Measurements from ENCODE around the gene LAMP5.

LAMP5 gene, protein sequence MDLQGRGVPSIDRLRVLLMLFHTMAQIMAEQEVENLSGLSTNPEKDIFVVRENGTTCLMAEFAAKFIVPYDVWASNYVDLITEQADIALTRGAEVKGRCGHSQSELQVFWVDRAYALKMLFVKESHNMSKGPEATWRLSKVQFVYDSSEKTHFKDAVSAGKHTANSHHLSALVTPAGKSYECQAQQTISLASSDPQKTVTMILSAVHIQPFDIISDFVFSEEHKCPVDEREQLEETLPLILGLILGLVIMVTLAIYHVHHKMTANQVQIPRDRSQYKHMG

DNA sequence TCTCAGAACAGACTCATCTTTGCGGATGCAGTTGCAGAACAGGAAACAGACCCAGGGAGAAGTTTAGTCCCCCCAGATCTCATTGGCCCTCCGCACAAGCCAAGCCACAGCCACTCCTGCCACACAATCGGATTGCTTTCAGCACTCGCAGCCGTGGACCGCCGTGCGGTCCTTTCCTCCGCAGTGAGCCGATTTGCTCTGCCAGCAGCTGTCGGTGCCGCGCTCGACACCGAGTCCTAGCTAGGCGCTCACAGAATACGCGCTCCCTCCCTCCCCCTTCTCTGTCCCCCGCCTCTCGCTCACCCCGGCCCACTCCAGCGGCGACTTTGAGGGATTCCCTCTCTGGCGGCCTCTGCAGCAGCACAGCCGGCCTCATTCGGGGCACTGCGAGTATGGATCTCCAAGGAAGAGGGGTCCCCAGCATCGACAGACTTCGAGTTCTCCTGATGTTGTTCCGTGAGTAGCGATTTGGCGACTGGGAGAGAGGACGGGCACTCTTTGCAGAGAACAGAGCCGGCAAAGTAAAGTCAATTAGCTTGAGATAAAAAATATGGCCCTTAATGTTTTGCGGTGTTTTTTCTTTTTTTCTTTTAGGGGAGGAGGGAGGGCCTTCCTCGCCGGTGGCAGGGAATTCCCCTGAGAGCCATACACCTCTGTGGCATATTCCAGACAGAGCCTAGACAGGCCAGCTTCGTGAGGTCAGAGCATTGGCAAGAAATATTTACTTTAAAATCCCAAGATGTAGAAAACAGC lies at the start of gene LAMP5:
LAMP5 (plus strand) TSS at position 130 of the 753 bp plus-strand sequence; CDS start at position 393, 263 bp downstream.
- no peak for DNase-seq (ENCODE audit: low spot score)

DNA sequence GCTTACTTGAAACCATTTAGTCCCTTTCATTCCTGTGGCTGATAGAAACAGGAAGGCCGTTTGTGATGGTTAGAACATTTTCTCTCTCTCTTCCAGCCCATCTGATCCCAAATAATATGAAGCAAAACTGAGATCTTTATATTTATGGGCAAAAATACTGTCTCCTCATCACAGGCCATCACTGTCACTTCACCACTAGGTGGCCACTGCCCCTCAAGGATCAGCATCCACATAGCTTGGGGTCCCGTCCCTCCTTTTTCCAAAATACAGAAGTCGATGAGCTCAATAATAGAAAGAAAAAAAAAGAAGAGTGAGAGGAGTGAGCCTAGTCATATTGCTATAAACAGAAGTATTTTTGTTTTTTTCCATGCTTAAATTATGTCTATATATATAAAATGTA lies 46.4 kb upstream of the LAMP5 start:
- no peak for DNase-seq (ENCODE audit: low spot score)

GRCh38 chr20:9474835-9475415 lies 39.5 kb upstream of the LAMP5 start:
- DNase-seq (ENCODE audit: low spot score): peak; percentile 34

GRCh38 chr20:9475456-9475855 lies 38.9 kb upstream of the LAMP5 start:
- DNase-seq (ENCODE audit: low spot score): no peak

- no peak for DNase-seq (ENCODE audit: low spot score)
These were observed 38.2 kb upstream of the LAMP5 start for GRCh38 chr20:9476174-9476573.

DNA sequence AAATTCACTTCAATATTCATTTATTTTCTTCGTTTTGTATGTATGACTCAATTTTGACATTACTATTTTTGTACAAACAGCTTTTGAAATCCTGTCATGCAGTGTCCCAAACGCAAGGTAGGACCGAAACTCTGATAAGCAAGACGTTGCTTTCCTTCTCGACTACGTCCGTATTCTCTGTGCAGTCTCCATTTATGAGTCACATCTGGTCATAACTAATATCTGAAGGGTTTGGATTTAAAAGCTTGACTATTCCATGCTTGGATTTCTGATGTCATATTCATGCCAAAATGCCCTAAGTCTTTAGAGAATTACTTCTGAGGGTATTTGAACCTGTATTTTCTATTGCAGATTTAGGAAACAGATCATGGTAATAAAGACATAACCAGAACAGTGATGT lies 37.8 kb upstream of the LAMP5 start:
- no peak for DNase-seq (ENCODE audit: low spot score)

DNA sequence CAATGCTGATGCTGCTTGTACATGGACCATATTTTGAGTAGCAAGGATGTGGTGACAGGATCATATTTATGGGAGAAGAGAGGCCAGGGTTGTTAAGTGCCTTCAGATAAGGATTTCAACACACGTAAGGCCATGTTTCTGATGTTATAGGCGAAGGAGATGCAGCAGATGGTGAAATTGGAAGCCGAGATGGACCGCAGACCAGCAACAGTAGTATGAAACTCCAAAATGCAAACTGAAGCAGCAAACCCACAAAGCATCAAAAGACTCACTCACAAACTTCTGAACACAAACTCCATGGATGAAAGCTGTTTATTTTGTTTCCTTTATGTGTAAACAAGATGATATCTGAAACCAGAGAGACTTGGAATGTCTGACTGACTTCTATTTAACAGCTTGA lies 35.6 kb upstream of the LAMP5 start:
- DNase-seq (ENCODE audit: low spot score): no peak

DNA sequence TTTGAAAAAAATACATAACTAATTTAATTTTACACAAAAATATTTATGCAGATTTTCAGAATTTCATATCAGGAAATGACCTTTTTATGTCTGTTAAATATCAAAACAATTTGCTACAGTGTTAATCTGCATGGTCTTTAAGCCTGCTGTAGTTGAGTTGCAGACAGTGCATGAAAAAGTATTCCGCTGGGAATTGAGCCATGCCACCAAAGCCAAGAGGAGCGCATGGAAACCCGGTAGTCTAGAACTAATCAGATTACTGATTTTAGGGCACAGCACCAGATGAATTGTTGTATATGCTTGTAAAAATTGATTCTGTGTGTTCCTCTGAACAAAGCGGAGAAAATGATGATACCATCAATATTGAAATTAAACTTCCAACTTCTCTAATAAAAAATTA lies 34.3 kb upstream of the LAMP5 start:
- no peak for DNase-seq (ENCODE audit: low spot score)

- no peak for DNase-seq (ENCODE audit: low spot score)
These were observed 32.2 kb upstream of the LAMP5 start for GRCh38 chr20:9482180-9482579.

DNA sequence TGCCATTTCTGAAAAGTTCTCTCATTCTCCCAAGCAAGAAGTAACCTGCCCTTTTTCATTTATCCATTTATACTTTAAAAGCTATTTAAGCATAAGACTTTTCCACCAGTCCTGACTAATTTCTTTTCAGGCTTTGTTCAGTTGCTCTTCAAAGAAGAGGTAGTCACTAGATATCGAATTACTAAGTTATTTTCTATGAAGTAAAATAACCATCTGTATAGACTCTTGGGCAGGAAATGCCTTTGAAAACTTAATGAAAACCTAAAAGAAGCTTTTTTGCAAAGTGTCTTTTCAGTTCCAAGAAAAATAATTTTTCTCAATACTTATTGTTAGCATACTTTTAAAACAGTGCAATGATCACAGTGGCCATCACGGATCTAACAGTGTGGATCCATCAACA lies 31.3 kb upstream of the LAMP5 start:
- no peak for DNase-seq (ENCODE audit: low spot score)

DNA sequence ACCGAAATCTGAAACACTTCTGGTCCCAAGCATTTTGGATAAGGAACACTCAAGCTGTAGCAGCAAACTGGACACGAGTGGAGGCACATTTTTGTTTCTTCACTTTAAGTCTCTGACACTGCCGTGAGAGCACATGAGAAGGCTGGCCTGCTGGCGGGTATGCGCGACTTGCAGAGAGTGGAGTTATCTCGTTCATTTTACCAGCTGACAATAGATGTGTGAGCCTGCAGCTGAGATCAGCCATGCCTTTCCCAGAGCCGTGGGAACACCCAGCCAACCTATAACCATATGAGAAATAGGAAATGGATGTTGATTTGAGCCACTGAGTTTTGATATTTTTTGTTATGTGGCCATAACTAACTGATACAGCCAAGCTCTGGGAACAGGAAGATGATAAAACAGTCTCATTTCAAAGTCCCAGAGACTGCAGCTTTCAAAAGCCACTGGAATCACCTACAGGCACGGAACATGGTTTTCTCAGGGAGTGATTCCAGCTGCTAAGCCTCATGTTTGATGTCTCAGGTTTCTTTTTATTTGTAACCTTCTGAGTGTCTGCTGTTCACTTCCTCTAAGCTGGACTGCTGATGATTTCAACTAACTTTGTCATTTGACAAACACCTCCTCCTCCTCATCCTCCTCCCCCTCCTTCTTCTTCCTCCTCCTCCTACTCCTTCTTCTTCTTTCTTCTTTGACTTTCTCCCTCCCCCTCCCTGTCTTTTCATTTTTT lies 28.6 kb upstream of the LAMP5 start:
- no peak for DNase-seq (ENCODE audit: low spot score)

GRCh38 chr20:9487231-9487630 lies 27.2 kb upstream of the LAMP5 start:
- DNase-seq (ENCODE audit: low spot score): no peak

DNA sequence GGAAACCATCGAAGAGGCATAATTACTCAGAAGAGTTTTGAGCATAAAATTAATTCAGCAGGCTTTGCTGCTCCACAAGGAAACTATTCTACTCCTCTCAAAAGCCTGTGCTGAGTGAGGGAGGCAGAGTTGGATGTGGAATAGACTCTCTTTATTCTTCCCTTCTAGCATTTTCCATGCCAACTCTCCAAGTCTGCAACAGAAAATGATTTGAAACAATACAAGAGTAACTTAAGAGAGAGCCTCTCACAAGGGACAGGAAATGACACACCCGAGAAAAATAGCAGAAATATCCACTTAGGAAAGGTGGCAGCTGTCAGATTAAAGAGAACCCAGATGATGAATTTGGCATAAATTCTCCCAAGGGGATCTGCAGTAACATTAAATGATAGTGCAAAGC lies 26.3 kb upstream of the LAMP5 start:
- no peak for DNase-seq (ENCODE audit: low spot score)

GRCh38 chr20:9490161-9490560 lies 24.2 kb upstream of the LAMP5 start:
- DNase-seq (ENCODE audit: low spot score): peak; percentile 22

DNA sequence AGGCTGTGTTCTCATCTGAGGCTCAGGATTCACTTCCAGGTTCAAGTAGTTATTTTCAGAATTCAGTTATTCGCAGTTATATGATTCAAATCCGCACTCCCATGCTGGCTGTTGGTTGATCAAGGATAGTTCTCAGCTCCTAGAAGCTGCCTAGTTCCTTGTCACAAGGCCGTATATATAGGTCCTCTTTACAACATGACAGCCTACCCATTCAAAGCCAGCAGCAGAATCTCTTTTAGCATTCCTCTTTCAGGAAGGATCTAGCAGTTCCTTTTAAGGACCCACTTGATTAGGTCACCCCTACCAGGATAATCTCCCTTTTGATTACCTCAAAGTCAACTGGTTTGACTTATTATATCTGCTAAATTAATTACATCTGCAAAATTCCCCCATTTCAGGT lies 23.8 kb upstream of the LAMP5 start:
- DNase-seq (ENCODE audit: low spot score): no peak

- DNase-seq (ENCODE audit: low spot score): no peak
These were observed 23.1 kb upstream of the LAMP5 start for GRCh38 chr20:9491324-9491723.

DNA sequence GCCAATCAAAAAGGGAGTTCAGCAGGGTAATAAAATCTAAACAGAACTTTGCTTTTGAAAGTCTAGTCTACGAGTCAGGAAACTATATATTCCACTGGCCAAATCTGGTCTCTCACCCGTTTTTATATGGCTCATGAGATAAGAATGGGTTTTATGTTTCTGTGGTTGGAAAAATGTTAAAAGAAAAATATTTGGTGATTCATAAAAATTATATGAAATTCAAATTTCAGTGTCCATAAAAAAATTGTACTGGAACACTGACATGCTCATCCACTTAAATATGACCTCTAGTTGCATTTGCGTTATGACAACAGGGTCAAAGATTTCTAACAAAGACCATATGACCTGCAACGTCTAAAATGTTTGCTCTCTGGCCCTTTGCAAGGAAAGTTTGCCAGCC lies 22.3 kb upstream of the LAMP5 start:
- DNase-seq (ENCODE audit: low spot score): no peak

- no peak for DNase-seq (ENCODE audit: low spot score)
These were observed 20.6 kb upstream of the LAMP5 start for GRCh38 chr20:9493803-9494202.

- DNase-seq (ENCODE audit: low spot score): no peak
These were observed 18.7 kb upstream of the LAMP5 start for GRCh38 chr20:9495701-9496100.

- DNase-seq (ENCODE audit: low spot score): no peak
These were observed 18.2 kb upstream of the LAMP5 start for GRCh38 chr20:9496155-9496554.

DNA sequence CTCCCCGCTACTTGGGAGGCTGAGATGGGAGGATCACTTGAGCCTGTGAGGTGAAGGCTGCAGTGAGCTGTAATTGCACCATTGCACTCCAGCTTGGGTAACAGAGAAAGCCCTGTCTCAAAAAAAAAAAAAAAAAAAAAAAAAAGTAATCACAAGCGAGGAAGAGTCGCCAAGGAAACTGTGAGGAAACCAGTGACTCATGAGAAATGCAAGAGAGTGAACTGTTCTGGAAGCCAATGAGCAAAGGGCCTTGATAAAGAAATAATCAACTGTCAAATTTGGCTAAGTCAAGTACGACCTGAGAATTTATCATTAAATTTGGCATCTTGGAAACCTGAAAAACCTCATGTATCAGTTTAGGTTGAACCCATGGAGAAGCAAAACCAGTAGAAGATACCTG lies 16.1 kb upstream of the LAMP5 start:
- no peak for DNase-seq (ENCODE audit: low spot score)

GRCh38 chr20:9499126-9499899 lies 15.1 kb upstream of the LAMP5 start:
- no peak for DNase-seq (ENCODE audit: low spot score)
